HEK293 (cell line): ENCODE results near the gene C1QL1.
A peak's percentile ranks its signal among the peaks of the same experiment; 100 is the strongest.

Experiments
- CTCF ChIA-PET: fragments of 350-600 bp; formaldehyde crosslinking; extraction: SDS; loops from one replicate; lab custom pipeline; 2021; ENCODE audit warnings: antibody characterized with exemption; lab: Yijun Ruan, JAX
- POLR2A ChIA-PET: fragments of 300-600 bp; formaldehyde crosslinking; extraction: SDS; loops from one replicate; lab custom pipeline; 2020; ENCODE audit warnings: antibody characterized with exemption, inconsistent platforms; lab: Yijun Ruan, JAX
- H3K27ac ChIP-seq: fragments of 200-500 bp; sonication (Bioruptor generic); 2 replicates; pipeline ENCODE4 v1.5.1; 2014; ENCODE audit warnings: low read depth, low read length, control low read depth, inconsistent platforms; ENCODE audit errors: extremely low read depth
- H3K36me3 ChIP-seq, 2 experiments: fragments of 200-500 bp in 1 of 2; sonication (Bioruptor generic) in 1 of 2; 1 replicate in 1 of 2; 2 replicates in 1 of 2; pipeline ENCODE4 v1.5.1; 2014 to 2017; ENCODE audit warnings: inconsistent platforms in 2 of 2, low read length in 2 of 2; ENCODE audit not compliant: control insufficient read depth in 2 of 2, insufficient read depth in 1 of 2
- H3K4me1 ChIP-seq: fragments of 200-500 bp; sonication (Bioruptor generic); 2 replicates; pipeline ENCODE4 v1.5.1; 2014; ENCODE audit warnings: mild to moderate bottlenecking, low read length, inconsistent platforms; ENCODE audit not compliant: control insufficient read depth, insufficient read depth
- H3K4me3 ChIP-seq: 2 replicates; pipeline ENCODE4 v1.5.1; 2011; ENCODE audit warnings: low read depth, mild to moderate bottlenecking, control low read depth, low read length, moderate library complexity
- H3K9me3 ChIP-seq: fragments of 200-500 bp; sonication (Bioruptor generic); 2 replicates; pipeline ENCODE4 v1.5.1; 2014; ENCODE audit warnings: low read depth, low read length, inconsistent platforms; ENCODE audit not compliant: control insufficient read depth, insufficient read depth
- CTCF ChIP-seq: fragments of 450-650 bp; formaldehyde crosslinking; IDR thresholded peaks from 2 replicates; pipeline ENCODE4 v1.5.1; 2016; ENCODE audit warnings: missing biosample characterization, missing genetic modification characterization
- GLI2 ChIP-seq: fragments of 450-650 bp; formaldehyde crosslinking; IDR thresholded peaks from 2 replicates; pipeline ENCODE4; 2017; ENCODE audit warnings: missing biosample characterization, missing genetic modification characterization, low read depth, borderline replicate concordance
- HOXD13 ChIP-seq: sonication (generic); formaldehyde crosslinking; IDR thresholded peaks from 2 replicates; pipeline ENCODE4 v1.8.0; 2022; ENCODE audit warnings: missing genetic modification reagents, borderline replicate concordance
- PRDM1 ChIP-seq: fragments of 450-650 bp; formaldehyde crosslinking; IDR thresholded peaks from 2 replicates; pipeline ENCODE4; 2016; ENCODE audit warnings: missing biosample characterization, missing genetic modification characterization
- PRDM10 ChIP-seq: fragments of 450-650 bp; formaldehyde crosslinking; IDR thresholded peaks from 2 replicates; pipeline ENCODE4 v1.5.1; 2016; ENCODE audit warnings: missing biosample characterization, missing genetic modification characterization
- TRIM28 ChIP-seq: IDR thresholded peaks from 2 replicates; pipeline ENCODE4 v1.6.1; 2011; ENCODE audit warnings: low read length, control low read depth, borderline replicate concordance
- ZBTB26 ChIP-seq: fragments of 450-650 bp; formaldehyde crosslinking; optimal IDR thresholded peaks from 2 replicates; pipeline ENCODE3; 2016; ENCODE audit warnings: missing biosample characterization, mild to moderate bottlenecking, missing genetic modification characterization
- ZBTB48 ChIP-seq: fragments of 450-650 bp; formaldehyde crosslinking; IDR thresholded peaks from 2 replicates; pipeline ENCODE4 v1.5.1; 2016; ENCODE audit warnings: missing biosample characterization, missing genetic modification characterization
- ZNF10 ChIP-seq: fragments of 450-650 bp; formaldehyde crosslinking; IDR thresholded peaks from 2 replicates; pipeline ENCODE4 v1.5.1; 2017; ENCODE audit warnings: missing biosample characterization, missing genetic modification characterization
- ZNF169 ChIP-seq: fragments of 450-650 bp; formaldehyde crosslinking; IDR thresholded peaks from 2 replicates; pipeline ENCODE4 v1.5.1; 2016; ENCODE audit warnings: missing biosample characterization, missing genetic modification characterization
- ZNF664 ChIP-seq: fragments of 450-650 bp; formaldehyde crosslinking; IDR thresholded peaks from 2 replicates; pipeline ENCODE4 v1.5.1; 2016; ENCODE audit warnings: missing biosample characterization, missing genetic modification characterization
- ZXDB ChIP-seq: fragments of 450-650 bp; formaldehyde crosslinking; IDR thresholded peaks from 2 replicates; pipeline ENCODE4 v1.5.1; 2016; ENCODE audit warnings: missing biosample characterization, missing genetic modification characterization
- TF ChIP-seq, protein P1 (sequence below): fragments of 450-650 bp; formaldehyde crosslinking; IDR thresholded peaks from 2 replicates; pipeline ENCODE4 v1.5.1; 2017; ENCODE audit warnings: missing biosample characterization, mild to moderate bottlenecking, missing genetic modification characterization, moderate library complexity
- TF ChIP-seq, protein P2 (sequence below): fragments of 450-650 bp; formaldehyde crosslinking; IDR thresholded peaks from 2 replicates; pipeline ENCODE4 v1.5.1; 2017; ENCODE audit warnings: missing biosample characterization, missing genetic modification characterization

C1QL1 gene

DNA sequence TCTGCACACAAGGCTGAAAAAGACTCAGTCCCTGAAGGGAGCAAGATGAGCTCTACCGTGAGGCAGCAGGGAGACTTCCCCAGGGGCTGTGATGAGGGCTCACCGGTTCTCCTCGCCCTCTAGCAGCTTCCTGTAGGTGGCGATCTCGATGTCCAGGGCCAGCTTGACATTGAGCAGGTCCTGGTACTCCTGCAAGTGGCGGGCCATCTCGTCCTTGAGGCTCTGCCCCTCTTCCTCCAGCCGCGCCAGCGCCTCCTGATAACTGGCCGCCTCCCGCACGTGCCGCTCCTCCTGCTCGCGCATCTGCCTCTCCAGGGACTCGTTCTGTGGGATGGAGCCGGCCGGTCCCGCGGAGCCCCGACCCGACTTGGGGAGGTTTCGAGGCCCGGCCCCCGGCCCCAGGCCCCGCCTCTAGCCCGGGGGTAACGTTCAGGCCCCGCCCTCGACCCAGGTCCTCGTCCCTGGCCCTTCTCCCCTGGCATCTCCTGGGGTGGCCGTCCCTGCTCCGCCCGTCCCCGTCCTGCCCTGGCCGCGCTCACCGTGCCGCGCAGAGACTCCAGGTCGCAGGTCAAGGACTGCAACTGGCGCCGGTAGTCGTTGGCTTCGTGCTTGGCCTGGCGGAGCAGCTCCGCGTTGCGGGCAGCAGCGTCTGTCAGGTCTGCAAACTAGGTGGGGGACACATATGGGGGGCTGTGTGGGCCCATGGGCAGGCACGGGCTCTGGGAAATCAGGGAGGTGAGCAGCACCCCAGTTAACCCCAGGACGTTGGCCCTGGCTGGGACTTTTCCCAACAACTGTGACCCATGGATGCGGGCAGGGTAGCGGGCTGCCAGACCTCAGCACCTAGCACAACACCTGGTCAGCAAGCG lies 56.7 kb downstream of the C1QL1 start (continued):
- TF ChIP-seq, protein P1, sequence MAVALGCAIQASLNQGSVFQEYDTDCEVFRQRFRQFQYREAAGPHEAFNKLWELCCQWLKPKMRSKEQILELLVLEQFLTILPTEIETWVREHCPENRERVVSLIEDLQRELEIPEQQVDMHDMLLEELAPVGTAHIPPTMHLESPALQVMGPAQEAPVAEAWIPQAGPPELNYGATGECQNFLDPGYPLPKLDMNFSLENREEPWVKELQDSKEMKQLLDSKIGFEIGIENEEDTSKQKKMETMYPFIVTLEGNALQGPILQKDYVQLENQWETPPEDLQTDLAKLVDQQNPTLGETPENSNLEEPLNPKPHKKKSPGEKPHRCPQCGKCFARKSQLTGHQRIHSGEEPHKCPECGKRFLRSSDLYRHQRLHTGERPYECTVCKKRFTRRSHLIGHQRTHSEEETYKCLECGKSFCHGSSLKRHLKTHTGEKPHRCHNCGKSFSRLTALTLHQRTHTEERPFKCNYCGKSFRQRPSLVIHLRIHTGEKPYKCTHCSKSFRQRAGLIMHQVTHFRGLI (tag by site-specific recombination) = 0 out of 2 replicates have a peak, but pooled peaks have one; percentile 42
- TF ChIP-seq CTCF = peak; percentile 64
- peak; percentile 11 for TF ChIP-seq ZBTB26
- TF ChIP-seq, protein P2, sequence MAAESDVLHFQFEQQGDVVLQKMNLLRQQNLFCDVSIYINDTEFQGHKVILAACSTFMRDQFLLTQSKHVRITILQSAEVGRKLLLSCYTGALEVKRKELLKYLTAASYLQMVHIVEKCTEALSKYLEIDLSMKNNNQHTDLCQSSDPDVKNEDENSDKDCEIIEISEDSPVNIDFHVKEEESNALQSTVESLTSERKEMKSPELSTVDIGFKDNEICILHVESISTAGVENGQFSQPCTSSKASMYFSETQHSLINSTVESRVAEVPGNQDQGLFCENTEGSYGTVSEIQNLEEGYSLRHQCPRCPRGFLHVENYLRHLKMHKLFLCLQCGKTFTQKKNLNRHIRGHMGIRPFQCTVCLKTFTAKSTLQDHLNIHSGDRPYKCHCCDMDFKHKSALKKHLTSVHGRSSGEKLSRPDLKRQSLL (tag by site-specific recombination) = 0 out of 2 replicates have a peak, but pooled peaks have one; percentile 17
- TF ChIP-seq HOXD13 (CRISPR knock-in tag) = no peak
- peak; percentile 89 for TF ChIP-seq ZBTB48
- no peak for TF ChIP-seq ZNF664 (tag by site-specific recombination)
- TF ChIP-seq TRIM28 = peak; percentile 55; the same call in 1 of the 2 replicates
- TF ChIP-seq ZNF10 = 0 out of 2 replicates have a peak, but pooled peaks have one; percentile 56
- no peak for TF ChIP-seq ZNF169 (tag by site-specific recombination)
- 0 out of 2 replicates have a peak, but pooled peaks have one; percentile 23 for TF ChIP-seq ZXDB (tag by site-specific recombination)

GRCh38 chr17:44910231-44911106 lies 57.6 kb downstream of the C1QL1 start:
- Histone ChIP-seq H3K4me1 (no peaks in the 10 kb centered on the region; the same call in 1 of the 2 replicates), H3K36me3 (no peaks in the 10 kb centered on the region), H3K27ac (no peak overlapping the region), H3K4me3 (no peak overlapping the region), H3K9me3 (no peaks in the 10 kb centered on the region)
- TF ChIP-seq PRDM10 (tag by site-specific recombination) (peak; percentile 86), GLI2 (tag by site-specific recombination) (no peak), PRDM1 (tag by site-specific recombination) (peak; percentile 53; the same call in 1 of the 2 replicates)
- ChIA-PET POLR2A (interaction anchor here (0.6 to 1.5 kb wide), 7 partner anchors 8 to 289 kb away, joined by 3 to 6 read pairs (median 3); no protein-coding TSS in a partner anchor), CTCF (interaction anchor here (0.6 to 5.8 kb wide), 15 partner anchors 9 to 297 kb away, joined by 3 to 47 read pairs (median 4); partner anchors contain the start of genes C1QL1 and EFTUD2)
